ENCODE data around the gene RELT.
A peak's percentile ranks its signal among the peaks of the same experiment; 100 is the strongest.

RELT gene

GRCh38 chr11:73376803-73377629 is 817 bp downstream of the RELT start:
- peak; percentile 67 for DNase-seq (ENCODE audit: low spot score)

GRCh38 chr11:73379189-73379880 is 3.1 kb downstream of the RELT start:
- no peak for DNase-seq (ENCODE audit: low spot score)

- no peak for DNase-seq (ENCODE audit: low spot score)
Measured at GRCh38 chr11:73380331-73380730, 4.1 kb downstream of the RELT start.

GRCh38 chr11:73380897-73381410 is 4.8 kb downstream of the RELT start:
- no peak for DNase-seq (ENCODE audit: low spot score)

- no peak for DNase-seq (ENCODE audit: low spot score)
Measured at GRCh38 chr11:73381589-73381988, 5.4 kb downstream of the RELT start.

GRCh38 chr11:73382183-73382582 is 6.0 kb downstream of the RELT start:
- no peak for DNase-seq (ENCODE audit: low spot score)

- DNase-seq (ENCODE audit: low spot score), result no peak
Measured at GRCh38 chr11:73382747-73383146, 6.5 kb downstream of the RELT start.

- no peak for DNase-seq (ENCODE audit: low spot score)
Measured at GRCh38 chr11:73383249-73384124, 7.3 kb downstream of the RELT start.

- DNase-seq (ENCODE audit: low spot score), result no peak
Measured at GRCh38 chr11:73384125-73384441, 7.9 kb downstream of the RELT start.

- no peak for DNase-seq (ENCODE audit: low spot score)
Measured at GRCh38 chr11:73384531-73384871, 8.3 kb downstream of the RELT start.

GRCh38 chr11:73384872-73385689 is 8.9 kb downstream of the RELT start:
- peak; percentile 33 for DNase-seq (ENCODE audit: low spot score)

GRCh38 chr11:73386016-73386415 is 9.8 kb downstream of the RELT start:
- no peak for DNase-seq (ENCODE audit: low spot score)

GRCh38 chr11:73386546-73386945 is 10.3 kb downstream of the RELT start:
- no peak for DNase-seq (ENCODE audit: low spot score)

- DNase-seq (ENCODE audit: low spot score), result no peak
Measured at GRCh38 chr11:73387594-73388264, 11.5 kb downstream of the RELT start.

- DNase-seq (ENCODE audit: low spot score), result no peak
Measured at GRCh38 chr11:73388265-73389133, 12.3 kb downstream of the RELT start.

- DNase-seq (ENCODE audit: low spot score), result no peak
Measured at GRCh38 chr11:73389134-73389525, 12.9 kb downstream of the RELT start.

- no peak for DNase-seq (ENCODE audit: low spot score)
Measured at GRCh38 chr11:73389916-73390315, 13.7 kb downstream of the RELT start.

- no peak for DNase-seq (ENCODE audit: low spot score)
Measured at GRCh38 chr11:73390601-73391565, 14.7 kb downstream of the RELT start.

- DNase-seq (ENCODE audit: low spot score), result no peak
Measured at GRCh38 chr11:73391665-73392064, 15.5 kb downstream of the RELT start.

Measured in CD4-positive, alpha-beta T cell treated with Interleukin-15 for 4 hours (primary cell).